NCI-H345 (cell line): ENCODE results near the gene TRAF3IP3.

Experiments used
- DNase-seq: peaks from one replicate; lab custom pipeline; 2025; lab: John Stamatoyannopoulos, UW

TRAF3IP3 gene

GRCh38 chr1:209802117-209802779, 46.4 kb downstream of the TRAF3IP3 start:
- DNase-seq = no peak

- DNase-seq = no peak
Measured at GRCh38 chr1:209802780-209803152, 46.9 kb downstream of the TRAF3IP3 start.

- no peak for DNase-seq
Measured at GRCh38 chr1:209803568-209803967, 47.7 kb downstream of the TRAF3IP3 start.

GRCh38 chr1:209805341-209805781, 49.5 kb downstream of the TRAF3IP3 start:
- no peak for DNase-seq

GRCh38 chr1:209805875-209806760, 50.3 kb downstream of the TRAF3IP3 start, which contains the start of gene IRF6:
Gene IRF6, minus strand, starts transcription at chr1:209806142. Its CDS starts 4,729 bp downstream, at chr1:209801413.
- peak; percentile 94 for DNase-seq

GRCh38 chr1:209807509-209807908, 51.7 kb downstream of the TRAF3IP3 start:
- no peak for DNase-seq

GRCh38 chr1:209808059-209808581, 52.3 kb downstream of the TRAF3IP3 start:
- DNase-seq = peak; percentile 71

- DNase-seq = no peak
Measured at GRCh38 chr1:209809611-209810010, 53.8 kb downstream of the TRAF3IP3 start.

GRCh38 chr1:209810783-209811182, 54.9 kb downstream of the TRAF3IP3 start:
- no peak for DNase-seq

- no peak for DNase-seq
Measured at GRCh38 chr1:209813902-209814301, 58.0 kb downstream of the TRAF3IP3 start.

GRCh38 chr1:209815490-209815889, 59.6 kb downstream of the TRAF3IP3 start:
- DNase-seq = no peak

- DNase-seq = peak; percentile 57
Measured at GRCh38 chr1:209815931-209816341, 60.1 kb downstream of the TRAF3IP3 start.

GRCh38 chr1:209816923-209817322, 61.1 kb downstream of the TRAF3IP3 start:
- DNase-seq = no peak

GRCh38 chr1:209817691-209818090, 61.8 kb downstream of the TRAF3IP3 start:
- DNase-seq = no peak

GRCh38 chr1:209819058-209819457, 63.2 kb downstream of the TRAF3IP3 start:
- no peak for DNase-seq

GRCh38 chr1:209820986-209821385, 65.1 kb downstream of the TRAF3IP3 start:
- no peak for DNase-seq

GRCh38 chr1:209822706-209823105, 66.9 kb downstream of the TRAF3IP3 start:
- DNase-seq = no peak

- peak; percentile 54 for DNase-seq
Measured at GRCh38 chr1:209823143-209824041, 67.5 kb downstream of the TRAF3IP3 start.

- no peak for DNase-seq
Measured at GRCh38 chr1:209825591-209826434, 70.0 kb downstream of the TRAF3IP3 start.

- DNase-seq = peak; percentile 97
Measured at GRCh38 chr1:209827384-209828262, 71.8 kb downstream of the TRAF3IP3 start, which contains the start of gene UTP25. Gene UTP25, plus strand, starts transcription at chr1:209827972. Its CDS starts 92 bp downstream, at chr1:209828064.
